HL-60 (cell line): ENCODE measurements around the gene ABCC1.

ENCODE experiments used
- CTCF ChIP-seq: IDR thresholded peaks from one replicate; pipeline ENCODE4 v1.5.1; 2011; ENCODE audit warnings: low read length, control low read depth, inconsistent platforms; ENCODE audit not compliant: insufficient read depth
- REST ChIP-seq: IDR thresholded peaks from 2 replicates; pipeline ENCODE4 v1.6.1; 2012; ENCODE audit warnings: low read depth; ENCODE audit not compliant: insufficient replicate concordance

GRCh38 chr16:16050106-16050505 lies 100.7 kb downstream of the ABCC1 start:
- TF ChIP-seq CTCF (no peak), REST (no peak)
